SK-N-SH treated with all-trans-retinoic acid at 6 μM for 48 hours (cell line): Measurements from ENCODE around the gene SLC2A1.

Source experiments
- ARNTL ChIP-seq: fragments of 450-650 bp; formaldehyde crosslinking; IDR thresholded peaks from 2 replicates; pipeline ENCODE4 v1.5.0; 2020; ENCODE audit warnings: low read depth, mild to moderate bottlenecking, moderate library complexity, borderline replicate concordance
- ISL1 ChIP-seq: fragments of 250-450 bp; sonication (Bioruptor Pico); IDR thresholded peaks from 2 replicates; pipeline ENCODE4 v2.1.2; 2022; ENCODE audit warnings: mild to moderate bottlenecking, moderate library complexity
- PPARA ChIP-seq: fragments of 250-450 bp; sonication (Bioruptor Pico); IDR thresholded peaks from 2 replicates; pipeline ENCODE4 v1.5.0; 2020; ENCODE audit warnings: mild to moderate bottlenecking, borderline replicate concordance
- RARB ChIP-seq: fragments of 250-450 bp; sonication (Bioruptor Pico); IDR thresholded peaks from 2 replicates; pipeline ENCODE4 v1.8.0; 2021; ENCODE audit warnings: mild to moderate bottlenecking, moderate library complexity
- ZC3H10 ChIP-seq: fragments of 250-450 bp; sonication (Bioruptor Pico); IDR thresholded peaks from 2 replicates; pipeline ENCODE4 v1.5.1; 2021; ENCODE audit warnings: mild to moderate bottlenecking, moderate library complexity
- ZNF565 ChIP-seq: fragments of 450-650 bp; formaldehyde crosslinking; conservative IDR thresholded peaks from 2 replicates; pipeline ENCODE4 v1.5.0; 2020; ENCODE audit warnings: low read depth, mild to moderate bottlenecking, moderate library complexity
- ZNF8 ChIP-seq: fragments of 450-650 bp; formaldehyde crosslinking; IDR thresholded peaks from 2 replicates; pipeline ENCODE4 v1.5.0; 2020; ENCODE audit warnings: mild to moderate bottlenecking, moderate library complexity
- TF ChIP-seq, protein P1 (sequence below): fragments of 250-450 bp; sonication (Bioruptor Pico); IDR thresholded peaks from 2 replicates; pipeline ENCODE4 v1.8.0; 2020; ENCODE audit warnings: mild to moderate bottlenecking, moderate library complexity, borderline replicate concordance
- TF ChIP-seq, protein P2 (sequence below): fragments of 250-450 bp; sonication (Bioruptor Pico); IDR thresholded peaks from 2 replicates; pipeline ENCODE4 v1.5.1; 2020; ENCODE audit warnings: low read depth, mild to moderate bottlenecking, moderate library complexity

DNA sequence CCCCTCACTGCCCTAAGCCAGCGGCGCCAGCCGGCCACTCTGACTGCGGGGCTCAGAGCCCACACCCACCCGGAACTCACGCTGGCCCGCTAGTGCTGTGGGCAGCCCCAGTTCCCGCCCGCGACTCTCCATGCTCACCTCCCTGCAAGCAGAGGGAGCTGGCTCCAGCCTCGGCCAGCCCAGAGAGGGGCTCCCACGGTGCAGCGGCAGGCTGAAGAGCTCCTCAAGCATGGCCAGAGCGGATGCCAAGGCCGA is 41.5 kb downstream of the SLC2A1 start:
- TF ChIP-seq, protein P1, sequence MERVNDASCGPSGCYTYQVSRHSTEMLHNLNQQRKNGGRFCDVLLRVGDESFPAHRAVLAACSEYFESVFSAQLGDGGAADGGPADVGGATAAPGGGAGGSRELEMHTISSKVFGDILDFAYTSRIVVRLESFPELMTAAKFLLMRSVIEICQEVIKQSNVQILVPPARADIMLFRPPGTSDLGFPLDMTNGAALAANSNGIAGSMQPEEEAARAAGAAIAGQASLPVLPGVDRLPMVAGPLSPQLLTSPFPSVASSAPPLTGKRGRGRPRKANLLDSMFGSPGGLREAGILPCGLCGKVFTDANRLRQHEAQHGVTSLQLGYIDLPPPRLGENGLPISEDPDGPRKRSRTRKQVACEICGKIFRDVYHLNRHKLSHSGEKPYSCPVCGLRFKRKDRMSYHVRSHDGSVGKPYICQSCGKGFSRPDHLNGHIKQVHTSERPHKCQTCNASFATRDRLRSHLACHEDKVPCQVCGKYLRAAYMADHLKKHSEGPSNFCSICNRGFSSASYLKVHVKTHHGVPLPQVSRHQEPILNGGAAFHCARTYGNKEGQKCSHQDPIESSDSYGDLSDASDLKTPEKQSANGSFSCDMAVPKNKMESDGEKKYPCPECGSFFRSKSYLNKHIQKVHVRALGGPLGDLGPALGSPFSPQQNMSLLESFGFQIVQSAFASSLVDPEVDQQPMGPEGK (CRISPR knock-in tag) = no peak
- TF ChIP-seq PPARA (CRISPR knock-in tag) (no peak), ZC3H10 (CRISPR knock-in tag) (no peak), ZNF8 (CRISPR knock-in tag) (no peak), ARNTL (CRISPR knock-in tag) (no peak), RARB (CRISPR knock-in tag) (no peak), ISL1 (CRISPR knock-in tag) (no peak), ZNF565 (CRISPR knock-in tag) (no peak)
- TF ChIP-seq, protein P2, sequence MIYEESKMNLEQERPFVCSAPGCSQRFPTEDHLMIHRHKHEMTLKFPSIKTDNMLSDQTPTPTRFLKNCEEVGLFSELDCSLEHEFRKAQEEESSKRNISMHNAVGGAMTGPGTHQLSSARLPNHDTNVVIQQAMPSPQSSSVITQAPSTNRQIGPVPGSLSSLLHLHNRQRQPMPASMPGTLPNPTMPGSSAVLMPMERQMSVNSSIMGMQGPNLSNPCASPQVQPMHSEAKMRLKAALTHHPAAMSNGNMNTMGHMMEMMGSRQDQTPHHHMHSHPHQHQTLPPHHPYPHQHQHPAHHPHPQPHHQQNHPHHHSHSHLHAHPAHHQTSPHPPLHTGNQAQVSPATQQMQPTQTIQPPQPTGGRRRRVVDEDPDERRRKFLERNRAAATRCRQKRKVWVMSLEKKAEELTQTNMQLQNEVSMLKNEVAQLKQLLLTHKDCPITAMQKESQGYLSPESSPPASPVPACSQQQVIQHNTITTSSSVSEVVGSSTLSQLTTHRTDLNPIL (CRISPR knock-in tag) = no peak
